Measurements from ENCODE around the gene LILRB1.

Gene LILRB1

DNA sequence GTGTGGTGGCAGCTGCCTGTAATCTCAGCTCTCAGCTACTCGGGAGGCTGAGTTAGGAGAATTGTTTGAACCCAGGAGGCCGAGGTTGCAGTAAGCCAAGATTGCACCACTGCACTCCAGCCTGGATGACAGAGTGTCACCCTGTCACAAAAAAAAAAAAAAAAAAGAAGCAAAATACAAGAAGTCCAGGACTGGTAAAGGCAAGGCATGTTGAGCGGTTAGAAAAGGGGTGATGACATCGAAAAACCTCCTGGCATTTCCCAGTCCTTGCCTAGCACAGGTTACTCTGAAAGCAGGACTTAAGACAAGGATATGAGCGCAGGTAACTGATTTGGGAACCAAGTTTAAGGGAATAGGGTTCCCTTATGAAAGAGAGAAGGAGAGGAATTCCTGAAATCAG, 30.0 kb downstream of the LILRB1 start:
- H3K36me3 ChIP-seq (ENCODE audit: insufficient read depth, low read length) = no peaks in the 10 kb centered on the region
- no peaks in the 10 kb centered on the region for H4K20me1 ChIP-seq (ENCODE audit: insufficient read depth, low read length, poor library complexity, severe bottlenecking)
- H3K9me2 ChIP-seq (replicated peaks; ENCODE audit: low read depth, low read length) = no peaks in the 10 kb centered on the region
- no peak overlapping the region for H3K4me2 ChIP-seq (ENCODE audit: low read depth, low read length, poor library complexity, severe bottlenecking)
- H2AFZ ChIP-seq (ENCODE audit: low read length) = no peak overlapping the region
- H3K9ac ChIP-seq (ENCODE audit: low read depth, low read length, poor library complexity, severe bottlenecking) = no peak overlapping the region
- H3K79me2 ChIP-seq (ENCODE audit: insufficient read depth, low read length) = no peaks in the 10 kb centered on the region
- no peaks in the 10 kb centered on the region for H3K9me3 ChIP-seq (ENCODE audit: insufficient read depth, low read depth, low read length)
- H3K4me3 ChIP-seq (ENCODE audit: low read length, poor library complexity, severe bottlenecking) = no peak overlapping the region
- no peaks in the 10 kb centered on the region for H3K27me3 ChIP-seq (ENCODE audit: insufficient read depth, low read length, poor library complexity, severe bottlenecking)
- no peaks in the 10 kb centered on the region for H3F3A ChIP-seq (ENCODE audit: low read depth)
- no peaks in the 10 kb centered on the region for H3K4me1 ChIP-seq (ENCODE audit: insufficient read depth, low read length, poor library complexity, severe bottlenecking)
- TF ChIP-seq, protein P1, sequence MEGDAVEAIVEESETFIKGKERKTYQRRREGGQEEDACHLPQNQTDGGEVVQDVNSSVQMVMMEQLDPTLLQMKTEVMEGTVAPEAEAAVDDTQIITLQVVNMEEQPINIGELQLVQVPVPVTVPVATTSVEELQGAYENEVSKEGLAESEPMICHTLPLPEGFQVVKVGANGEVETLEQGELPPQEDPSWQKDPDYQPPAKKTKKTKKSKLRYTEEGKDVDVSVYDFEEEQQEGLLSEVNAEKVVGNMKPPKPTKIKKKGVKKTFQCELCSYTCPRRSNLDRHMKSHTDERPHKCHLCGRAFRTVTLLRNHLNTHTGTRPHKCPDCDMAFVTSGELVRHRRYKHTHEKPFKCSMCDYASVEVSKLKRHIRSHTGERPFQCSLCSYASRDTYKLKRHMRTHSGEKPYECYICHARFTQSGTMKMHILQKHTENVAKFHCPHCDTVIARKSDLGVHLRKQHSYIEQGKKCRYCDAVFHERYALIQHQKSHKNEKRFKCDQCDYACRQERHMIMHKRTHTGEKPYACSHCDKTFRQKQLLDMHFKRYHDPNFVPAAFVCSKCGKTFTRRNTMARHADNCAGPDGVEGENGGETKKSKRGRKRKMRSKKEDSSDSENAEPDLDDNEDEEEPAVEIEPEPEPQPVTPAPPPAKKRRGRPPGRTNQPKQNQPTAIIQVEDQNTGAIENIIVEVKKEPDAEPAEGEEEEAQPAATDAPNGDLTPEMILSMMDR (conservative IDR thresholded peaks at IDR 0.05; ENCODE audit: low read length) = no peak
- no peak for TF ChIP-seq EZH2phosphoT487 (IDR thresholded peaks at IDR 0.05; ENCODE audit: borderline replicate concordance)

DNA sequence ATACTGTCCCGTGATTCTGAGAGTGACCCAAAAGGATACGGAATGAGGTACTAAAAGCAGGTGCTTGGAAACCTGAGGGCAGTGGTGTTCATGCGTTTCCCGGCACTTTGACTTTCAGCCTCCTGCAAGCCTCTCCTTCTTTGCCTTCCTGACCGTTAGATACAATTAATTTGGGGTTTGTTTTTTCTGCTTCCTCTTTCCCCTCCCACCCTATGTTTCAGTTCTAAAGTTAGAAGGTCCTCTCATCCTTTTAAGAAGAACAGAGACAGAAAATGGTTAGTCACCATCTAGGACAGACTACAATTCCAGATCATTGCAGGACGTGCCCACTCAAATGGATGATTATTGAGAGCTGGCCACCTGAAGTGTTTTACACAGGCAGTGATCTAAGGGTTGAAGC, 30.7 kb downstream of the LILRB1 start:
- Histone ChIP-seq H3K27me3 (ENCODE audit: insufficient read depth, low read length, poor library complexity, severe bottlenecking) (no peaks in the 10 kb centered on the region), H3K79me2 (ENCODE audit: insufficient read depth, low read length) (no peaks in the 10 kb centered on the region), H3K36me3 (ENCODE audit: insufficient read depth, low read length) (no peaks in the 10 kb centered on the region), H3K9ac (ENCODE audit: low read depth, low read length, poor library complexity, severe bottlenecking) (no peak overlapping the region), H3K4me2 (ENCODE audit: low read depth, low read length, poor library complexity, severe bottlenecking) (no peak overlapping the region), H3K4me3 (ENCODE audit: low read length, poor library complexity, severe bottlenecking) (no peak overlapping the region), H2AFZ (ENCODE audit: low read length) (no peak overlapping the region), H3K9me3 (ENCODE audit: insufficient read depth, low read depth, low read length) (no peaks in the 10 kb centered on the region), H4K20me1 (ENCODE audit: insufficient read depth, low read length, poor library complexity, severe bottlenecking) (no peaks in the 10 kb centered on the region), H3F3A (ENCODE audit: low read depth) (no peaks in the 10 kb centered on the region), H3K4me1 (ENCODE audit: insufficient read depth, low read length, poor library complexity, severe bottlenecking) (no peaks in the 10 kb centered on the region), H3K9me2 (replicated peaks; ENCODE audit: low read depth, low read length) (no peaks in the 10 kb centered on the region)
- TF ChIP-seq EZH2phosphoT487 (IDR thresholded peaks at IDR 0.05; ENCODE audit: borderline replicate concordance) = no peak
- TF ChIP-seq, protein P1 (conservative IDR thresholded peaks at IDR 0.05; ENCODE audit: low read length) = no peak

DNA sequence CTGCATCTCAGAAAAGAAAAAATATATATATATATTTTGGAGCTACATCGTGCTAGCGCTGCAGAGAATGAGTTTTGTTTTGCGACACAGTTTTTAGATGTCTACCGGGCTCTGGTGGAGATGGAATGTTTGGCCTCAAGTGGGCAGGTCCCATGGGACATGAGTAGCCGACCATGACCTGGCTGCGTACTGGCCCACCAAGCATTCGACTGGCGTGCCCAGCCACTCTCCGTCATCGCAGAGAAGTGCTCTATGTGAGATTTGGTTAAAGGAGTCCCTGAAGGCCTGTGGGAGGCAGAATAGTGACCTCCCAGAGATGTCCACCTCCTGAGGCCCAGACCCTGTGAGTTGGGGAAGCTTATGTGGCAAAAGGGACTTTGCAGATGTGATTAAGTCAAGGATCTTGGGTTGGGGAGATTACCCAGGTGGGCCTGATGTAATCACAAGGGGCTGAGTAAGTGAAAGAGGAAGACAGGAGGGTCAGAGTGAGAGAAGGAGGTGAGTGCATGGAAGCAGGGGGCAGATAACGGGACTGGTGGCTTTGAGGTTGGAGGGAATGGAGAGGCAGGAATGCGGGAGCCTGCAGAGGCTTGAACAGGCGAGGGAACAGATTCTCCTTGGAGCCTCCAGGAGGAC, 31.7 kb downstream of the LILRB1 start:
- H3K9ac ChIP-seq (ENCODE audit: low read depth, low read length, poor library complexity, severe bottlenecking) = no peak overlapping the region
- no peaks in the 10 kb centered on the region for H3K9me3 ChIP-seq (ENCODE audit: insufficient read depth, low read depth, low read length)
- no peak overlapping the region for H3K4me2 ChIP-seq (ENCODE audit: low read depth, low read length, poor library complexity, severe bottlenecking)
- no peak for TF ChIP-seq EZH2phosphoT487 (IDR thresholded peaks at IDR 0.05; ENCODE audit: borderline replicate concordance)
- TF ChIP-seq, protein P1 (conservative IDR thresholded peaks at IDR 0.05; ENCODE audit: low read length) = no peak
- H3K9me2 ChIP-seq (replicated peaks; ENCODE audit: low read depth, low read length) = no peaks in the 10 kb centered on the region
- H3K4me3 ChIP-seq (ENCODE audit: low read length, poor library complexity, severe bottlenecking) = no peak overlapping the region
- H4K20me1 ChIP-seq (ENCODE audit: insufficient read depth, low read length, poor library complexity, severe bottlenecking) = no peaks in the 10 kb centered on the region
- no peaks in the 10 kb centered on the region for H3K4me1 ChIP-seq (ENCODE audit: insufficient read depth, low read length, poor library complexity, severe bottlenecking)
- H2AFZ ChIP-seq (ENCODE audit: low read length) = no peak overlapping the region
- no peaks in the 10 kb centered on the region for H3K27me3 ChIP-seq (ENCODE audit: insufficient read depth, low read length, poor library complexity, severe bottlenecking)
- no peaks in the 10 kb centered on the region for H3F3A ChIP-seq (ENCODE audit: low read depth)
- H3K79me2 ChIP-seq (ENCODE audit: insufficient read depth, low read length) = no peaks in the 10 kb centered on the region
- H3K36me3 ChIP-seq (ENCODE audit: insufficient read depth, low read length) = no peaks in the 10 kb centered on the region

Data from Loucy (cell line).